RWPE2 (cell line): ENCODE measurements around the gene CHMP6.
A peak's percentile ranks its signal among the peaks of the same experiment; 100 is the strongest.

ENCODE experiments used
- ATAC-seq: fragments of 200-7000 bp; cut with Tn5 transposase; 3 replicates; pipeline ENCODE4 v1.9.1; 2021; ENCODE audit warnings: low read depth
- DNase-seq: peaks from one replicate; pipeline ENCODE4 v3.0.0-alpha.2; 2020; ENCODE audit warnings: low spot score
- H3K27ac ChIP-seq: fragments of 450-650 bp; 2 replicates; pipeline ENCODE4 v1.5.1; 2017; ENCODE audit warnings: mild to moderate bottlenecking; ENCODE audit not compliant: poor library complexity, severe bottlenecking
- H3K27me3 ChIP-seq: fragments of 250-450 bp; sonication (Bioruptor Pico); 2 replicates; pipeline ENCODE4 v1.5.1; 2021; ENCODE audit warnings: mild to moderate bottlenecking, moderate library complexity; ENCODE audit not compliant: insufficient read depth, poor library complexity, severe bottlenecking
- H3K36me3 ChIP-seq: fragments of 250-450 bp; sonication (Bioruptor Pico); 2 replicates; pipeline ENCODE4 v1.5.1; 2020; ENCODE audit warnings: low read depth, mild to moderate bottlenecking, moderate library complexity
- H3K4me1 ChIP-seq: fragments of 250-450 bp; sonication (Bioruptor Pico); 2 replicates; pipeline ENCODE4 v1.5.1; 2021; ENCODE audit warnings: mild to moderate bottlenecking, moderate library complexity; ENCODE audit not compliant: insufficient read depth, poor library complexity, severe bottlenecking
- H3K4me3 ChIP-seq: fragments of 250-450 bp; sonication (Bioruptor Pico); 2 replicates; pipeline ENCODE4 v1.5.1; 2021; ENCODE audit warnings: mild to moderate bottlenecking, moderate library complexity; ENCODE audit not compliant: severe bottlenecking
- H3K9me3 ChIP-seq: fragments of 250-450 bp; sonication (Bioruptor Pico); 2 replicates; pipeline ENCODE4 v1.5.1; 2021; ENCODE audit warnings: mild to moderate bottlenecking, moderate library complexity; ENCODE audit not compliant: severe bottlenecking
- CTCF ChIP-seq: fragments of 450-650 bp; IDR thresholded peaks from one replicate; pipeline ENCODE4 v1.5.1; 2017; ENCODE audit warnings: mild to moderate bottlenecking, moderate library complexity; ENCODE audit not compliant: poor library complexity, severe bottlenecking

CHMP6 gene

GRCh38 chr17:81021531-81022343 lies 30.1 kb downstream of the CHMP6 start:
- Histone ChIP-seq H3K27ac (peak overlapping the region; percentile 35), H3K4me3 (no peak overlapping the region), H3K27me3 (peaks cover 5% of the 10 kb centered on the region), H3K36me3 (no peaks in the 10 kb centered on the region), H3K4me1 (peaks cover 6% of the 10 kb centered on the region), H3K9me3 (no peaks in the 10 kb centered on the region)
- ATAC-seq (no peak), DNase-seq (no peak)
- TF ChIP-seq CTCF = no peak

GRCh38 chr17:81022344-81022676 lies 30.7 kb downstream of the CHMP6 start:
- no peaks in the 10 kb centered on the region for H3K9me3 ChIP-seq
- peaks cover 11% of the 10 kb centered on the region for H3K27me3 ChIP-seq
- TF ChIP-seq CTCF = no peak
- no peaks in the 10 kb centered on the region for H3K36me3 ChIP-seq
- no peak for ATAC-seq
- no peak overlapping the region for H3K27ac ChIP-seq
- DNase-seq = no peak
- peaks cover 6% of the 10 kb centered on the region for H3K4me1 ChIP-seq
- H3K4me3 ChIP-seq = no peak overlapping the region

GRCh38 chr17:81025065-81025740 lies 33.6 kb downstream of the CHMP6 start:
- no peak for TF ChIP-seq CTCF

DNA sequence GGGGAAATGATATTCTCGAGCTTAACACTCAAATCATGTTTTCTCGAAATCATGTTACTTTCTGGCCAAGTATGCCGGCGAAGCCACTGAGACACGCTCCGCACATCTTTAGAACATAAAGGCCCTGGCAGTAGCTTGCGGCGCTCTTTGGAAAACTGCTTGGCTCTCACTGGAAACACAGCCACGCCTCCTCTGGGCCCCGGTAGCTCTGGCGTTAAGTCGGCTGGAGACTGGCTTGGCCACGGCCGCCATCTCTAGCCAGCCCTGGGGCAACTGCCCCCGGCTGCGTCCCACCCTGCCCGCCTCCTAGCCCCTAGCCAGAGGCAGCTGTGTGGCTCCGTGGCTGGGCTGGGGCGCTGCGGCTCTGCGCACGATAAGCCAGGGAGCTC lies 34.1 kb downstream of the CHMP6 start:
- DNase-seq (no peak), ATAC-seq (no peak)
- Histone ChIP-seq H3K27ac (no peak overlapping the region), H3K4me1 (peaks cover 4% of the 10 kb centered on the region), H3K9me3 (no peaks in the 10 kb centered on the region), H3K27me3 (peaks cover 22% of the 10 kb centered on the region), H3K4me3 (no peak overlapping the region), H3K36me3 (no peaks in the 10 kb centered on the region)
- no peak for TF ChIP-seq CTCF

More at GRCh38 chr17:81025065-81025740, 33.6 kb downstream of the CHMP6 start:
- H3K4me1 ChIP-seq = peaks cover 6% of the 10 kb centered on the region
- H3K4me3 ChIP-seq = no peak overlapping the region
- no peaks in the 10 kb centered on the region for H3K36me3 ChIP-seq
- ATAC-seq = no peak
- H3K27me3 ChIP-seq = peaks cover 22% of the 10 kb centered on the region
- no peak overlapping the region for H3K27ac ChIP-seq
- H3K9me3 ChIP-seq = no peaks in the 10 kb centered on the region
- DNase-seq = no peak
